NCI-H2107 treated with DMSO at 0.1 percent for 48 hours (cell line): ENCODE measurements around the gene TMEM168.
"Not testable (repeated sequence)": the region's sequence is repeated elsewhere in the genome, so short reads cannot be mapped to it uniquely, and the experiment has no call there.

Source experiments
- DNase-seq: peaks from one replicate; lab custom pipeline; 2025; ENCODE audit not compliant: unreplicated experiment; lab: John Stamatoyannopoulos, UW

TMEM168 gene, protein sequence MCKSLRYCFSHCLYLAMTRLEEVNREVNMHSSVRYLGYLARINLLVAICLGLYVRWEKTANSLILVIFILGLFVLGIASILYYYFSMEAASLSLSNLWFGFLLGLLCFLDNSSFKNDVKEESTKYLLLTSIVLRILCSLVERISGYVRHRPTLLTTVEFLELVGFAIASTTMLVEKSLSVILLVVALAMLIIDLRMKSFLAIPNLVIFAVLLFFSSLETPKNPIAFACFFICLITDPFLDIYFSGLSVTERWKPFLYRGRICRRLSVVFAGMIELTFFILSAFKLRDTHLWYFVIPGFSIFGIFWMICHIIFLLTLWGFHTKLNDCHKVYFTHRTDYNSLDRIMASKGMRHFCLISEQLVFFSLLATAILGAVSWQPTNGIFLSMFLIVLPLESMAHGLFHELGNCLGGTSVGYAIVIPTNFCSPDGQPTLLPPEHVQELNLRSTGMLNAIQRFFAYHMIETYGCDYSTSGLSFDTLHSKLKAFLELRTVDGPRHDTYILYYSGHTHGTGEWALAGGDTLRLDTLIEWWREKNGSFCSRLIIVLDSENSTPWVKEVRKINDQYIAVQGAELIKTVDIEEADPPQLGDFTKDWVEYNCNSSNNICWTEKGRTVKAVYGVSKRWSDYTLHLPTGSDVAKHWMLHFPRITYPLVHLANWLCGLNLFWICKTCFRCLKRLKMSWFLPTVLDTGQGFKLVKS

DNA sequence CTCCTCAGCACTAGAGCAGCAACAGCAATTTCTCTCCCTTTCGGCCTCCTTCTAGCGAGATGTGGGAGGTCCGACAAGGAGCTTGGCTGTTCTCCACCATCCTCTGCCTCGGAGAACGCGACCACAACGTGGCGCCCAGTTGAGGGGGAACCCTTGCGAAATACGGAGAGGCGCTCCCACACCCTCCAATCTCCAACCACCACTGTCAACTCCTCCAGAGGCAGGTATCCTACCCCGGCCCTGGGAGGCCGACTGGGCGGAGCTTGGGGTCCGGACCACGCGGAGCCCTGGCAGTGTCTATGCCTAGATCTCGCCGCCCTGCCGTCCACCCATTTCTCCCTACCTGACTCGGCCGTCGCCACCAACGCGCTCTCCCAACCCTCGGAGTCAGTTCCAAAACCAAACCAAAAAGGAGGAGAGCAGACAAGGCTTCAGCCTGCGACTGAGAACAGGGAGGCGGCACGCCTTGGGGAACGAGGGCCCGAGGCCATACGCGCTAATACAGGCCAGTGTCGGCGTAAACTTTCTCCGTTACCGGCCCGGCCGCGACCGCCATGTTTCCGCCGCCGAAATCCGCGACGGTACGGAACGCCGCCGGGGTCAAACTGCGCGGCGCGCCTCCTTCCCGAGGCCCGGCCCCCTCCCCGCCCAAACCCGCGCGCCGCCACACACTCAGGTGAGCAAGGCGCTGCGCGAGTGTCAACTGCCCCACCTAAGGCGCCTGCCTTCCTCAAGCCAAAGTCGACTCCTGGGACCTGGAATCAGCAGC lies at the start of gene TMEM168:
TSS of gene TMEM168 (minus strand) at position 577 of the 769 bp plus-strand sequence. CDS start 5,568 bp downstream, outside the sequence.
- peak; percentile 69 for DNase-seq

DNA sequence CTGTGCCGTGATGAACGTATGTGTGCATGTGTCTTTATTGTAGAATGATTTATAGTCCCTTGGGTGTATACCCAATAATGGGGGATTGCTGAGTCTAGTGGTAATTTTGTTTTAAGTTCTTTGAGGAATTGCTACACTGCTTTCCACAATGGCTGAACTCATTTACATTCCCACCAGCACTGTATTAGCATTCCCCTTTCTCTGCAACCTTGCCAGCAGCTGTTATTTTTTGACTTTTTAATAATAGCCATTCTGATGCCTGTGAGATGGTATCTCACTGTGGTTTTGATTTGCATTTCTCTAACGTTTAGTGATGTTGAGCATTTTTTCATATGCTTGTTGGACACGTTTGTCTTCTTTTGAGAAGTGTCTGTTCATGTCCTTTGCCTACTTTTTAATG lies 45.7 kb upstream of the TMEM168 start:
- not testable (repeated sequence) for DNase-seq

GRCh38 chr7:112833082-112833481 lies 42.9 kb upstream of the TMEM168 start:
- no peak for DNase-seq

DNA sequence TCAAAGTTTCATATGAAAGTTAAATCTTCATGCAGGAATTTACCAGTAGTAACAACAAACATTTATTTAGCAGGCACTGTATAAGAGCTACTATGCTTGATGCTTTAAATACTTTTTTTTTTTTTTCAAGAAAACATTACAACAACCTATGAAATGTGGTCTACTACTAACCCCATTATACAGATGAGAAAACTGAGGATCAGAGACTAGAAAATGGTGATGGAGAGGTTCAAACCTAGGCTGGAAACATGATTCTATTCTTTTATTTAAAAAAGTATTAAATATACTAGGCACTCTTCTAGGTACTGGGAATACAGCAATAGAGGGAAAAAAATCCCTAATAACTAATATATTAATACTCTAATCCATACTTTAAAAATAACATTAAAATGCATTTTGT lies 40.6 kb upstream of the TMEM168 start:
- DNase-seq: no peak

DNA sequence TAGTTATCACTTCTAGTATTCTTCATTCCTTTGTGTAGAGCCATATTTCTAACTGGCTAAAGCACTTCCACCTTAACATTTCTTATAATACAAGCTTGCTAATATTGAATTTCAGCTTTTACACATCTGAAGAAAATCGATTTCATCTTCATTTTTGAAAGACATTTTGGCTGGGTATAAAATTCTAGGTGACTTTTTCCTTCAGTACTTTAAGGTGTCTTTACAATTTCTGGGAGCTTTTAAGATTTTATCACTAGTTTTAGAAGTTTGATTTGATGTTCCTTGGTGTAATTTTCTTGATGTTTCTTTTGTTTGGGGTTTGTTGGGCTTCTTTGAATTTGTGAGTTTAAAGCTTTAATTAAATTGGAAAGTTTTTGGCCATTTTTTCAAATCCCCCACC lies 38.5 kb upstream of the TMEM168 start:
- no peak for DNase-seq

- no peak for DNase-seq
These were observed 31.2 kb upstream of the TMEM168 start for GRCh38 chr7:112821345-112821744.

DNA sequence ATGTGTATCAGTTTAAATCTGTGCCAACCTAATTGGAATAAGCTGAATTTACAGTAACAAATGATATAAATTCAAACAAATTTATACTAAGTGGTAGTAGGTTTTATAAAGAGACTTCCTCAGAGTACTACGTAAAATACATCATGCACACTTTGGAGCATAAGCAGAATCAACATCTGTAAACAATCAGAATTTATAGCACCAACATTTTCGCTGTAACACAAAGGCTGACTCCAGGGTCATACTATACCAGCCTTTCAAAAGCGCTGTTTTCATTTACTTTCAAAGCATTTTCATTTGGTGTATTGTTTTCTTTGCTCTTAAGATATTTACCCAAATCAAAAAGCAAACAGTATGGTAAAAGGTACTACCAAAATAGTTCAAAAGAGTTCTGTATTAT lies 29.3 kb upstream of the TMEM168 start:
- DNase-seq: no peak

GRCh38 chr7:112806156-112806555 lies 16.0 kb upstream of the TMEM168 start:
- DNase-seq: no peak

GRCh38 chr7:112802406-112802805 lies 12.2 kb upstream of the TMEM168 start:
- DNase-seq: no peak

- DNase-seq: no peak
These were observed 10.3 kb upstream of the TMEM168 start for GRCh38 chr7:112800486-112800885.

DNA sequence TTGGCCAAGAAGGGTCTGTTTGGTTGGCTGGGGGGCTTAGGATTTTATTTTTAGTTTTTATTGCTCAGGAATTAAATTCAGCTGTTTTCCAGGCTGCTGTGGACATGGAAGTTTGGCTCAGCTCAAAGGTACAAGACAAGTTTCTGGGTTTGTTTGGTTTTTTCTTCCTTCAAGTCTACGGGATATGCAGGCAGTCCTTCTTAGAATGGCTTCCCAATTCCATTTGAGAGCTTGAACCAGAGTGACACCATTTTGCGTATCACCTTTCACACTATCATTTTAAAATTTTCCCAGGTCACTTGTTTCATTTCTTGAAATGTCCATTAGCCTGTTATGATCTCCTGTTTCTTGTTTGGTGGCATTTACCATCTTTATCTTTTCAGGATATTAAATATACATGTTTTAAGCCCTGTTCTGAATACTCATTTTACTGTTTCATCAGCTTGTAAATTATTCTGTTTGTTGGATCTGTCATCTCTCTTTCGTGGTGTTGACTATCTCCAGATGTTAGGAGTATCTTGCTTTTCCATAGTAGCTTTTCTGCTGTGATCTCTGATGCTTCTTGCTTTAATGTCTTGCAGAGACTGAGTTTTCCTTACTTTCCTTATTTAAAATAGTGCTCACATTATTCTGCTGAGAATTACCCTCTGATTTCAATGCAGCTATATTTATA lies 9.4 kb upstream of the TMEM168 start:
- DNase-seq: no peak

GRCh38 chr7:112798274-112799159 lies 8.3 kb upstream of the TMEM168 start:
- no peak for DNase-seq

GRCh38 chr7:112796552-112796951 lies 6.4 kb upstream of the TMEM168 start:
- DNase-seq: not testable (repeated sequence)

DNA sequence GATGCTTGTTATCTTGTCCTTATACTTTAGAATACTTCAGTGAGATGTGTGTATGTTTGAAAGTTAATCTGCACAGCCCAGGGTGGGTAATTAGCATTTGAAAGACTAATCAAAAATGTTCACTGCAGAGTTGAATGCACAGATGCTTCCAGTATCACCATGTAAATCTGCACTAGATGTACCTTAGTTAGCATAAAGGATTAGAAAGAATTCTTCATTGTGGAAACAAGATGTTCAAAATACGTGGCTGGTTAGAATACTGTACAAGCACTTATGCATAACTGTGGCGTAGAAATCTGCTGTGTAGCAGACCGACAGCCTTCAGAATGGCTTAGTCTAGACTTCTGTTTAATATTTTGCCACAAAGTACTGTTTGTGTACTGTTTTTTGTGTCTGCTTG lies 2.2 kb upstream of the TMEM168 start:
- no peak for DNase-seq

- no peak for DNase-seq
These were observed 1.4 kb upstream of the TMEM168 start for GRCh38 chr7:112791465-112792168.

DNA sequence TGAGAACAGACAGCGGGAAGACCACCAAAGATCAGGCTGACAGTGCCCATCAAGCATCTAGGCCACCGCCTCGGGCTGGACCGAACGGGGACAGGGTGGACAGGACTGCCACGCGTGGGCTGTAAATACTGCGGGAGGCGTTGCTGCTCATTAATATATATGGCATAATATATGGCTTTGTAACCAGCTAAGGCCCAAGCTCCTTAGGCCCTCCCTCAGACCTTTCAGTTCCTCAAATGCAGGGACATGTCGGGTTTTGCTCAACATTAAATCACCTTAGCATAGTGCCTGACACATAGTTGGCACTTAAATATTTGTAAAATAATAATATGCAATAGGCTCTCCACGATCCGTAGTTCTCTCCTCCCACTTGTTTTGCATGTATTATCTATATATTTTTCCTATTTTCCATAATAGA lies 402 bp upstream of the TMEM168 start:
- no peak for DNase-seq

- DNase-seq: no peak
These were observed 758 bp downstream of the TMEM168 start for GRCh38 chr7:112789453-112789816.

- DNase-seq: no peak
These were observed 1.3 kb downstream of the TMEM168 start for GRCh38 chr7:112788778-112789343.

- DNase-seq: no peak
These were observed 5.6 kb downstream of the TMEM168 start for GRCh38 chr7:112784603-112785002.
